GM19438 (cell line): ENCODE measurements around the gene MBD3L3.
"Not testable (repeated sequence)": the region's sequence is repeated elsewhere in the genome, so short reads cannot be mapped to it uniquely, and the experiment has no call there.

ENCODE experiments used
- ATAC-seq: cut with Tn5 transposase; IDR thresholded peaks from one replicate; pipeline ENCODE4 v1.9.1; 2021; ENCODE audit warnings: low read depth; ENCODE audit not compliant: unreplicated experiment

Gene MBD3L3

GRCh38 chr19:7063764-7064418, 5.4 kb upstream of the MBD3L3 start:
- no peak for ATAC-seq

- no peak for ATAC-seq
Measured at GRCh38 chr19:7063339-7063738, 4.9 kb upstream of the MBD3L3 start.

- not testable (repeated sequence) for ATAC-seq
Measured at GRCh38 chr19:7059977-7060376, 1.5 kb upstream of the MBD3L3 start.

- not testable (repeated sequence) for ATAC-seq
Measured at GRCh38 chr19:7056371-7056770, 2.1 kb downstream of the MBD3L3 start.

GRCh38 chr19:7055679-7056078, 2.8 kb downstream of the MBD3L3 start:
- ATAC-seq = not testable (repeated sequence)

GRCh38 chr19:7054635-7055368, 3.7 kb downstream of the MBD3L3 start:
- ATAC-seq = not testable (repeated sequence)

GRCh38 chr19:7052896-7053295, 5.6 kb downstream of the MBD3L3 start:
- ATAC-seq = not testable (repeated sequence)

- not testable (repeated sequence) for ATAC-seq
Measured at GRCh38 chr19:7051421-7051820, 7.1 kb downstream of the MBD3L3 start.

- not testable (repeated sequence) for ATAC-seq
Measured at GRCh38 chr19:7049021-7049420, 9.5 kb downstream of the MBD3L3 start, which contains the start of gene MBD3L2. TSS of gene MBD3L2 (plus strand) at chr19:7049321. CDS start at chr19:7049374, 53 bp downstream.

- not testable (repeated sequence) for ATAC-seq
Measured at GRCh38 chr19:7041563-7041962, 16.9 kb downstream of the MBD3L3 start.

- not testable (repeated sequence) for ATAC-seq
Measured at GRCh38 chr19:7040079-7040478, 18.4 kb downstream of the MBD3L3 start, which contains the start of gene MBD3L4. TSS of gene MBD3L4 (minus strand) at chr19:7040179. CDS start at chr19:7040144, 35 bp downstream.

- ATAC-seq = not testable (repeated sequence)
Measured at GRCh38 chr19:7030278-7030677, 28.2 kb downstream of the MBD3L3 start, which contains the start of gene MBD3L5. TSS of gene MBD3L5 (plus strand) at chr19:7030578. CDS start at chr19:7030612, 34 bp downstream.

- ATAC-seq = not testable (repeated sequence)
Measured at GRCh38 chr19:7028790-7029189, 29.7 kb downstream of the MBD3L3 start.

GRCh38 chr19:7021331-7021730, 37.1 kb downstream of the MBD3L3 start, which contains the start of gene MBD3L2B:
TSS of gene MBD3L2B (minus strand) at chr19:7021431. CDS start at chr19:7021397, 34 bp downstream.
- not testable (repeated sequence) for ATAC-seq

GRCh38 chr19:7018828-7019227, 39.6 kb downstream of the MBD3L3 start:
- no peak for ATAC-seq

- no peak for ATAC-seq
Measured at GRCh38 chr19:7013678-7014077, 44.8 kb downstream of the MBD3L3 start.

- ATAC-seq = no peak
Measured at GRCh38 chr19:7010722-7011593, 47.5 kb downstream of the MBD3L3 start.

- ATAC-seq = no peak
Measured at GRCh38 chr19:7007859-7008258, 50.6 kb downstream of the MBD3L3 start.
